Progenitor cell of endocrine pancreas (in vitro differentiated cells): ENCODE results near the gene SPATA2L. TPM values are rescaled to one million over a fixed set of nuclear protein-coding genes. Genes with fewer than 3 reads are reported as not detected.
"Not testable (repeated sequence)": the region's sequence is repeated elsewhere in the genome, so short reads cannot be mapped to it uniquely, and the experiment has no call there.

Experiments used
- DNase-seq: peaks from one replicate; pipeline ENCODE4 v3.0.0; 2021; ENCODE audit warnings: low spot score; ENCODE audit not compliant: unreplicated experiment
- H3K27ac Mint-ChIP-seq: 2 replicates; pipeline ENCODE4 v1.8.0; 2021; ENCODE audit warnings: mild to moderate bottlenecking, moderate library complexity, mixed read lengths
- H3K27me3 Mint-ChIP-seq: 2 replicates; pipeline ENCODE4 v1.8.0; 2021; ENCODE audit warnings: mixed read lengths
- H3K36me3 Mint-ChIP-seq: 2 replicates; pipeline ENCODE4 v1.8.0; 2022; ENCODE audit warnings: mixed read lengths; ENCODE audit not compliant: insufficient read depth
- H3K4me1 Mint-ChIP-seq: 2 replicates; pipeline ENCODE4 v1.8.0; 2021; ENCODE audit warnings: low read depth, mixed read lengths
- H3K4me3 Mint-ChIP-seq: 2 replicates; pipeline ENCODE4 v1.8.0; 2021; ENCODE audit warnings: low read depth, mild to moderate bottlenecking, moderate library complexity, mixed read lengths
- H3K9me3 Mint-ChIP-seq: 2 replicates; pipeline ENCODE4 v1.8.0; 2021; ENCODE audit warnings: low read depth, mixed read lengths
- CTCF ChIP-seq: fragments of 200-600 bp; sonication (generic); IDR thresholded peaks from one replicate; pipeline ENCODE4 v1.5.0; 2021; ENCODE audit warnings: antibody characterized with exemption, mild to moderate bottlenecking; ENCODE audit not compliant: unreplicated experiment
- total RNA-seq: library from RNA; stranded (reverse); gene quantifications from 2 replicates; pipeline ENCODE4 v1.2.1, GENCODE V29; 2021

Gene SPATA2L
- total RNA-seq, 1 donor from 2014 or later, result 14.0 TPM

GRCh38 chr16:89668790-89669158 lies 32.7 kb downstream of the SPATA2L start:
- Mint-ChIP-seq H3K36me3 (peaks cover 27% of the 10 kb centered on the region), H3K4me3 (no peak overlapping the region), H3K27me3 (no peaks in the 10 kb centered on the region), H3K9me3 (peaks cover 7% of the 10 kb centered on the region), H3K4me1 (no peaks in the 10 kb centered on the region), H3K27ac (no peak overlapping the region)
- no peak for TF ChIP-seq CTCF
- no peak for DNase-seq

GRCh38 chr16:89667633-89668032 lies 33.9 kb downstream of the SPATA2L start:
- TF ChIP-seq CTCF, result no peak
- Mint-ChIP-seq H3K4me1 (no peaks in the 10 kb centered on the region), H3K9me3 (peaks cover 7% of the 10 kb centered on the region), H3K36me3 (peaks cover 36% of the 10 kb centered on the region), H3K4me3 (no peak overlapping the region), H3K27me3 (no peaks in the 10 kb centered on the region), H3K27ac (no peak overlapping the region)
- DNase-seq, result no peak

GRCh38 chr16:89667000-89667399 lies 34.5 kb downstream of the SPATA2L start:
- not testable (repeated sequence) for DNase-seq, H3K27ac Mint-ChIP-seq, H3K4me1 Mint-ChIP-seq, H3K9me3 Mint-ChIP-seq, H3K4me3 Mint-ChIP-seq, H3K27me3 Mint-ChIP-seq
- peaks cover 38% of the 10 kb centered on the region for H3K36me3 Mint-ChIP-seq

- DNase-seq, H3K4me3 Mint-ChIP-seq, H3K9me3 Mint-ChIP-seq, H3K27ac Mint-ChIP-seq, H3K27me3 Mint-ChIP-seq, H3K4me1 Mint-ChIP-seq: not testable (repeated sequence)
- H3K36me3 Mint-ChIP-seq, result peaks cover 57% of the 10 kb centered on the region
Observed at GRCh38 chr16:89664238-89664637, 37.3 kb downstream of the SPATA2L start.

GRCh38 chr16:89661215-89661614 lies 40.3 kb downstream of the SPATA2L start:
- H3K27ac Mint-ChIP-seq, result no peak overlapping the region
- TF ChIP-seq CTCF, result no peak
- no peak for DNase-seq
- peak overlapping the region; percentile 22 for H3K4me3 Mint-ChIP-seq
- peaks cover 1% of the 10 kb centered on the region for H3K9me3 Mint-ChIP-seq
- H3K27me3 Mint-ChIP-seq, result no peaks in the 10 kb centered on the region
- H3K4me1 Mint-ChIP-seq, result peaks cover 6% of the 10 kb centered on the region
- H3K36me3 Mint-ChIP-seq, result peaks cover 56% of the 10 kb centered on the region

GRCh38 chr16:89660146-89660545 lies 41.4 kb downstream of the SPATA2L start:
- Mint-ChIP-seq H3K27me3 (no peaks in the 10 kb centered on the region), H3K9me3 (no peaks in the 10 kb centered on the region), H3K4me3 (no peak overlapping the region), H3K27ac (no peak overlapping the region), H3K4me1 (peaks cover 6% of the 10 kb centered on the region), H3K36me3 (peaks cover 50% of the 10 kb centered on the region)
- no peak for TF ChIP-seq CTCF
- DNase-seq, result no peak
